DMS153 (cell line): Measurements from ENCODE around the gene LRRFIP1.

Experiments used
- DNase-seq: peaks from one replicate; lab custom pipeline; 2025; lab: John Stamatoyannopoulos, UW

Gene LRRFIP1

GRCh38 chr2:237616734-237617586 is 10.4 kb upstream of the LRRFIP1 start:
- DNase-seq, result no peak

- no peak for DNase-seq
Measured at GRCh38 chr2:237617587-237617982, 9.8 kb upstream of the LRRFIP1 start.

- no peak for DNase-seq
Measured at GRCh38 chr2:237618449-237618848, 8.9 kb upstream of the LRRFIP1 start.

- no peak for DNase-seq
Measured at GRCh38 chr2:237623428-237624403, 3.7 kb upstream of the LRRFIP1 start.

- no peak for DNase-seq
Measured at GRCh38 chr2:237624565-237624964, 2.8 kb upstream of the LRRFIP1 start.

GRCh38 chr2:237625216-237625705 is 2.1 kb upstream of the LRRFIP1 start:
- no peak for DNase-seq

- no peak for DNase-seq
Measured at GRCh38 chr2:237625777-237626176, 1.6 kb upstream of the LRRFIP1 start.

GRCh38 chr2:237626813-237627440 is 460 bp upstream of the LRRFIP1 start:
- no peak for DNase-seq

- no peak for DNase-seq
Measured at GRCh38 chr2:237628247-237629187, 1.1 kb downstream of the LRRFIP1 start.

- DNase-seq, result no peak
Measured at GRCh38 chr2:237629188-237629534, 1.8 kb downstream of the LRRFIP1 start.

GRCh38 chr2:237629739-237630138 is 2.4 kb downstream of the LRRFIP1 start:
- DNase-seq, result no peak

- DNase-seq, result no peak
Measured at GRCh38 chr2:237630216-237631000, 3.0 kb downstream of the LRRFIP1 start.

- no peak for DNase-seq
Measured at GRCh38 chr2:237631007-237631785, 3.8 kb downstream of the LRRFIP1 start.

GRCh38 chr2:237631801-237632585 is 4.6 kb downstream of the LRRFIP1 start:
- DNase-seq, result no peak

- DNase-seq, result no peak
Measured at GRCh38 chr2:237633061-237633561, 5.7 kb downstream of the LRRFIP1 start.

GRCh38 chr2:237636578-237636977 is 9.2 kb downstream of the LRRFIP1 start:
- no peak for DNase-seq

- DNase-seq, result no peak
Measured at GRCh38 chr2:237637429-237638135, 10.2 kb downstream of the LRRFIP1 start.

GRCh38 chr2:237638176-237638575 is 10.8 kb downstream of the LRRFIP1 start:
- DNase-seq, result no peak
